GM19238 (cell line): ENCODE measurements around the gene SOX6.

Source experiments
- DNase-seq: peaks from one replicate; pipeline ENCODE4 v3.0.0; 2011; ENCODE audit warnings: low spot score; ENCODE audit not compliant: insufficient read length

SOX6 gene

DNA sequence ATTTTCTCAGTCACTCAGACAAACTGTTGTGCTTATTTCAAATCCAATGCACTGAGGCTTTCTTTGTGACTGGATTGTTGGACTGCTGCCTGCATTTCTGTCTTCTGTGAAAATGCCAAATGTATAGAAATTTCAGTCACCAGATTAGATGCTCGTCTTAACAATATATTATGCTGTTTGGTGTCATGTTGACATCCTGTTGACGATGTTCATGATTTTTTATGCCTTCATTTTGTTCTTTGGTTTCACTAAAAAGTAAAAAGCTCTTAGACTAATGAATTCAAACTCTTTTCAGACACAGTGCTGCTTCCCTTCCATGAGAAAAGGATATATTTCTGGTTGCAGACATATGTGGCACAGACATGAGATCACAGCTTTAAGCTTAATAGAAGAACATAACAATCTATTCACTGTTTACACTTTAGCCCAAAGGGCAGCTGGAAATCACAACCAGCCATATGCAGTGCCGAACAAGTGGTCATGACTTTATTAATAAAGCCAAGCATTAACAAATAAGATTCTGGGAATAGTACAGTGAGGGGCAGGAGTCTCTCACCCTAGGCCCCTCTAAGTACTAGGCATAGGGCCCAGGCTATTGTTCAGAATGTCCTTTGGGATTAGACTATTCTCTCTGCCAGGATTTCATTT is 9.4 kb upstream of the SOX6 start:
- no peak for DNase-seq

DNA sequence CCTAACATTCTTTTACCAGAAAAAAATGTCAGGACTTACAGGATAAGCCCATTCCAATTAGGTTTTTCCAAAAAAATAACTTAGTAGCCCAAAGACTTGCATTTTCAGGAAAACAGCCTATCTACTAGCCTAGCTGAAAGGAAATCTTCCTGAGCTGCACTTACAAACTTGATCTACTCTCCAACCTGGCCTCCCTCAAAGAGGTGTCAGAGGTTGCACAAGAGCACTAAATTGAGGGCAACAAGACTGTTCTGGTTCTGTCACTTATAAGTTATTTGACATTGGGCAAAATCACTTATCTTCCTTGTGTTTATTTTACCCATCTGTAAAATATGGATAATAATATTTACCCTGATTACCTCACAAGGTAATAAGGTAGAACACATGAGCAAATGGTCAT is 7.9 kb upstream of the SOX6 start:
- DNase-seq, result no peak

DNA sequence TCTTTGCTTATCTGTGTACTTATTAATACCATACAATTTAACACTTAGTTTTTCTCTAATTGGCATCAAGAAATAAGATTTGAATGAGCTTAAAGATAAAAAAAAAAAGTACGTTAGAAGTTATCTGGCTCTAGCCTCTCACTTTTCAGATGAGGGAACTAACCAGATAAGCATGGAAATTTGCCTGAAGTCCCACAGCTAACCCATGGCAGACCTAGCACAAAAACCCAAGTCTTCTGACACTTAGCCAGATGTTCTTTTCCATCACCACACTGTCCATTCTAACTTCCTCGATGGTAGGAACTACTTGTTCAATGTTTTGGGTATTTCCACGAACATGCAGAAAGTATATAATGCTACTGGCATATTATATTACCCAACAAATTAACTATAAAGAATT is 7.4 kb upstream of the SOX6 start:
- no peak for DNase-seq

DNA sequence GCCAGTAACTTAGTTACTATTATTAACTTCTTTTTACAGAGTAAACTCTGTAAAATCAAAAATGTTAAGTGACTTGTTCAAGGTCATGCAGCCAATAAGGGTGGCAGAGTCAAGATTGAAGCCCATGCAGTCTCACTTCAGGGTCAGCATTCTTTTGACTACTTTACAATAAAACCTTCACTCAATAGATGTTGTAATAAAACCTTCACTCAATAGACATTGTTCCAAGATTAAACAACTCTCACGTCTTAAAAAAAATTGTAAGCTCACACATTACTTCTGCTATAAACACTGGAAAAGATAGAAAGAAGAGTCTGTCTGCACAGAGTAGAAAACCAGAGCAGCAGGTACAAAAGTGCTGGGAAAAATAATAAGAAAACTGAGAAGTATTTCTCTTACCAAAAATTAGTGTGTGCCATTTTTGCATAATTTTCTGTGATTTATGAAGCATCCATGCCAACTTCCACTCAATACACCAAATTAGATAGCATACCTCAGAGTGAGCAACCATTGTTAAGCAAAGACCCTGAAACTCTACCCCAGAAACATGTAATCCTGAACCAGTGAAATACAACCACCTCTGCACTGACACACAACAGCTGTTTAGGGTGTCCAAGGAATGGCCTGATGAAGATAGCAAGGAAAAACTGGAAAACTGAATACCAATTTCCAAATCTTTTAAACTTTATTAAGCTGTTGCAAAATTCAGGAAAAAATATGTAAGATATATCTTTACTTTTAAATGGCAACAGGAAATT is 4.9 kb upstream of the SOX6 start:
- no peak for DNase-seq

DNA sequence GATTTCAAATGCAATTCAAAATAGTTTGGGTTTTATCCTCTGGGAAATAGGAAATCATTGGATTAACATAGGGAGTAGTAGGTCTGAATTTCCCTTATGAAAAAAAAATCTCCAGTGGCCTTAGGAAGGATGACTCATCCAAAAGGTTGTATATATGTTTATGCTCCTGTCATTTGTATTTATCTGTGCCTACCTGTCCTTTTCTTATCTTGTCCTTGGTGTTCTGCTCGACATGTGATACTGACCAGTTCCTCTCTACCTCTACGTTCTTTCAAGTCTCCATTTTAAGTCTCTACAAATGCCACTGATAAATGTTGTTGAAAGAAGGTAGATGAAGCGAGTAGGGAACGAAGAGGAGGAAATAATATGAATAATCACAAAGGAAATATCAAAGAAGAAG is 3.0 kb upstream of the SOX6 start:
- no peak for DNase-seq

DNA sequence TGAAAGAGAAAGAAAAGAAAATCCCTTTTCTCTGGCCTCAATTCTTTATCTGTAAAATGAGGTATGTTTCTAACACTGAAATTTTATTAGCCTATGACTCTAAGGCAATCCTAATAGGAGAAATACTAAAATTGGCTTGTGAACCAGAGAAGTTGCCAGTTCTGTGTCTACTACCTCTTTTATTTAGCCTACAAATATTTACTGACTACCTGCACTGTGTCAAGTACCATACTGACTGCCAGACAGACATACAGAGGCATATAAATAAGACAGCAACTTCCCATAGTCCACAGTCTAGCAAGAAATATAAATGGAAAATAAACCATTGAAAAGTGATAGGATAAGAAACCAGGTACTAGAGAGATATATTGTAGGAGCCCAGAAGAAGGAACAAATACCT is 2.4 kb upstream of the SOX6 start:
- no peak for DNase-seq

DNA sequence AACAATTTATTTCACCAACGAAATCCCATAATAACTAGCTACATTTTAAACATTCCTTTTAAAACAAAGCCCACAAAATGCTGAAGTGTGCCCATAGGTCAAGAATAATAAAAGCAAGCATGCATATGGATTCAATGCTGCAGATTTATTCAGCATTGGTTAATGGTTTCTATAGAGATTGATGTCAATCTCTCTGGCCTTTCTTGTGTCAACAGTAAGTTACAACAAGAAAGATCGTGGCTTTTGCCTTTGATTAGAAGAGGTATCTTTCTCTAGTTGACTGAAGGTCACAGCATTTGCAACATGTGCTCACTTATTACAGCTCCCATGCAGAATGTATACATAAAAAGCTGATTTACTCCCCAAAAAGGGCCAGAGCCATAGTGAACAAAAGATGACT is 1.4 kb upstream of the SOX6 start:
- DNase-seq, result no peak

DNA sequence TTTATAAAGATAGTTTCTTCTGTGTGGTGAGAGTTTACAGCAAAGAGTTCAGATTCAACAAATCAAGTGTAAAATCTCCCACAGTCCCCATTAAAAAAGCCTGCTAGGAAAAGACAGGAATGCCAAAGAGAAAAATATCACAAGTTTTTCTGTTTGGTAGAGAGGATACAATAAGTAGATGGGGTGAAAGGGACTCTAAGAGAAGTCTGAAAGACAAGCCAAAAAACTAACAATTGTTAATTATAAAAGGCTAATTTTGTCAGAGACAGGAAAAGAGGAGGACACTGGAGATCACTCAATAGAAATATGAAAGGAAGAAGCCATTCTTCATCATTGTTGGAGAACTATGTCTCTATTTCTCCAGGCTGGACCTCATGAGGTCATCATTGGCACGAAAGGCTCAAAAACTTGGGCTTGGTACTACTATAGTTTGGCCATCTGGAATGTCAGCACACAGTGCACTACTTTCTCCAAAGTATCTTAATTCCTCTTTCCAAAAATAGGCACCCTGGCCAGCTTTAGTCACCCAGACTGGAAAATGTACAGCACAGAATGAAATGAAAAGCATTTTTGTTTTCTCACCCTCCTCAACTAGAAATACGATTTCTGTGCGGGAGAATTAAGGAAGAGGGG is 531 bp upstream of the SOX6 start:
- no peak for DNase-seq

DNA sequence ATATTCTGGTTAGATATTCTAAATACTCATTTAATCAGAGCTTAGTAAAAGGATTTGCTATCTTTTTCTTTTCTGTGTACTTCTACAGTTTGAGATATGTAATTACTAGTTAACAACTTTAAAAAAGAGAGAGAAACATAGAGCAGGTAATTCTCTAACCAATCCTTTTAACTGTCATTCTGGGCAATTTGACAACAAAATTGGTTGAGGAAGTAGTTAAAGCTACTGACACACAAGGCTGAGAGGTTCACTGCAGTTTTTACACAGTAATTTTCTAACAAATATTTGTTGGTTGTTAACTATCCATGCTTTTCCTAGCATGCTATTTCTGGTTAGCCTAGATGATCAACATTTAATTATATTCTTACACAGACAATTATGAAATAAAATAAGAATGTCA is 3.6 kb downstream of the SOX6 start:
- DNase-seq, result no peak

DNA sequence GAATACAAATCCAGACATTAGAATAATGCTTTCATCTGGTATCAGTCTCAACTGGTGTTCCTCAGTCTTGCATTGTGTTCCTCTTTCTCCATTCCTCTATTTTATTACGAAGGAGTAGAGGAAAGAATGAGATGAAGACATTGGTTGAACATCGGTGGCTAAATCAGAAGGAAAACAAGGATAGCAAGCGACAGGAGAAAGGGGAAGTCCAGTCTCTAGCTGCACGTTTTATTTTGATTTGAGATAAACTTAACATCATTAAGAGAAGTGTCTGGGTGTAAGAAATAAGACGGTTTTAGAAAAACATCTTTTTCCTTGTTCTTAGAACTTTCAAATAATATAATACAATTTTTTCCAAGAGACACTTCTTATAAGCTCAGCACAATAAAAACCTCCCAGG is 6.2 kb downstream of the SOX6 start:
- DNase-seq, result no peak

DNA sequence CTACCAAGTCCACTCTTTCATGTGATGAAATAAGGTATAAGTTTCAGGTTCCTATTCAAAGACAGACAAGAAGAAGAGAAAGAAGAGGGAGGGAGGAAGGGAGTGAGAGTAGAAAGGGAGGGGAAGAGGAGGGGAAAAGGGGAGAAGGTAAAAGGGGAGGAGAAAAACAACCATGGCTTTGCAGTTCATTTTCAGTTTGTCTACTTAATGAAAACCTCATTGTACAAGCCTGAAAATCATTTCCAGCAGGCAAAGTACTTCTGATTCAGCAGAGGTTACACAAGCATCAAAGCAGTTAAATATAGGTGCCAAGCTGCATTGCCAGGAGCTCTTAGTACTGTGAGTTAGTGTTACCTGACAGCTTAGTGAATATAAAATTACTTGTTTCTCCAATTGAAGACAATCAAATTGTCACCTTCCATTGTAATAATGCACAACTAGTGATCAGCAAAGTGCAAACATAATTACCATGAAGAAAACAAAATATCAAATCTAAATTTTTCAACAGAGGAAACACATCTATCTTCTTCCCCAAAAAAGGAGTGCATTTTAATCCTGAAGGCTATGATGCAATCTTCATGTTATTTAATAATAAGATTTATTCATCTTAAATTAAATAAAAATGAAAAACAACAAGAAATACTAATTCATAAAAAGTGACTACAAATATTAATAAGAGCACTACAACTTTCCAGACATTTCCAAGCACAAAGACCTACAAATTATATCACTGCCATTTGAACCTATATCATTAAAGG is 8.2 kb downstream of the SOX6 start:
- no peak for DNase-seq

DNA sequence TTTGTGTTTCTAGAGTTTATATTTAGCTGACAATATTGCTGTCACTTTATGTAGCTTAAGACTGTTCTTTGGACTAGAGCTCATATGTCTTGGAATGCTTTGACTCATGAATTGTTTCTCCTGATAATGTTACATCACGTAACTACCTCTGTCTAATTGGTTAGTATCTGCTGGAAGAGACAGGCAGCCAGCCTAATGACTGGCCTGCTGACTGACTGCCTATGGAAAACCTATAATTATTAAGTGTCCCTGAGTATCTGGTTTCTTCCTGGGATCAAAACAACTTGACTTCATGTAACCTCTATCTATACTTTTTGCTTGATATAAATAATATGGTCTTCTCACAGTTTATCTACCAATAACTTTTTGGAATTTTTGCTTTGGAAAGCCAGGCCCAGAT is 9.4 kb downstream of the SOX6 start:
- DNase-seq, result no peak

DNA sequence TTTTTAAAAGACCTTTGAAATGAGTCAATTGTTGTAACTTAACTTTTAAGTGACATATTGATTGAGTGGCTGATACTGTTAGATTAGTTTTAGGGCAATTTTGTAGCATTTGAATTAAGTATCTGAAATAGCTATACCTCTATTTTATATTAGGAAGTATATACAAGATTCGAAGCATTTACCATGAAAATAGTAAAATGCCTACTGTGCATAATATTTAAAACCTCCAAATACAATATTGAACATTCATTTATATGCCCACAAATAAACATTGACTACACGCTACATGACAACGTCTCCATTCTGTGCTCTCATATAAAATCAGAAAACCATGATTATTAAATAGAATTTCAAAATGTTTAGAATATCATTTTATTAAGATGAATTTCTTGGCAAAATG is 14.5 kb downstream of the SOX6 start:
- no peak for DNase-seq

DNA sequence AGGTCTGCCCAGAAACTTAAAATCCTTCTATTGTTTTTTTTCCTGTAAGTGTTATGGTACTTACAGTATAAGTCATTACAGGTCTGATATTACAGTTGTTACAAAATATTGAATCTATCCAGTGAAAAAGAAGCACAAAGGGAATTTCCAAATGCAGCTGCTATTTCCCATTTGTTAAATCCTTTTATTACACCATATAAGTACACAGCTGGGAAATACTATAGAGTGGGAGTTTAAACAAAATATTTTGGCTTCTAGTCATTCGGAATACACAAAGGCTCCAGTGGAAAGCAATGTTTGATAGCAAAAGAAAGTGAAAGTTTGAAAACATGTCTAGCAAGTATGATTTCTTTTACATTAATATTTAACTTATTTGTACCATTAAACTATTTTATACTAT is 18.0 kb downstream of the SOX6 start:
- no peak for DNase-seq

DNA sequence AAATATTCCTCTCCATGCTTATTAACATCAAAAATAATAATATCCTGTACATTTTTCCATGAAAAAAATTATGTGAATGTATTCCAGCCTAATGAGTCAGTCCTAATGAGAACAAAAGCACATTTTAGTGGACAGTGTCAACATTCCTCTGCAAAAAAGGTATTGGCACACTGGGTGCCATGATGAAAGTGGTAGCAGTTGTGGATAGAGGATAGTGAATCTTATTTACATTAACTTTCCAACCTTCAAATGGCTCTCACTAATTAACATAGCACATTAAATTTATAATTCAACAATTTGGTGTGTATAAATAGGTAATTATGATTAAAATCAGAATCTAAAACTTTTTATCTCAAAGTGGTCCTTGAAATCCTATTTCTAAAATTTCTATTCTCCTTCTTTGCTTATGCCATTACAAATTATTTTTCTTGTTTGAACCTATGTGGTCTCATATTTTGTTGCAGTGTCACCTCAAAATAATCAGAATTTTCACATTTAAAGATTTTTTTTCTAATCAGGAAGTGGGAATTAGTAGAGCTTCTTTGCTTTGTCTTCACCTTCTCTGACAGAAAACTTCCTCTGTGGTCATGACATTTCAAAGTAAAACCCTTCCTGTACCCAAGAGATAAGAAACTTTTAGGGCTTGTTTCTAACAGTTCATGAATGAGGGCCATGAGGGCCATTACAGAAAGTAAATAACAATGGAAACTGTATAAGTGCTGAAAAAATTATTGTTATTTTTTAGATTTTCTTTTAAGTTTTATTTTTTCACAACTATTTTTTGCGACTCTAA is 18.7 kb downstream of the SOX6 start:
- DNase-seq, result no peak

DNA sequence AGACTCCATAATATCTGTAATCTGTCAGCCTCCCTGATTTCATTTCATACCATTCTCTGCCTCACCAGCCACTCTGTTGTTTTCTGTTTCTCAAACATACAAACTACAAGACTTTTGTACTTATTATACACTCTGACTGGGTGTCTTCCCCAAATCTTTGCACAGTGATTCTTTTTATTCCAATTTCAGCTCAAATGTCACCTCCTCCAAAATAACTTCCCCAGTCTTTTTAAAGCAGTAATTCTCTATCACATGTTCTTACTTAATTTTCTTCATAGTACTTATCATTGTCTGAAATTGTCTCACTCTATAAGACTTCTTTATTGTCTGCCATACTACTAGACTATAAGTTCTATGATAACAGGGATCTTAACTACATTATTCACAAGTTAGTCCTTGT is 19.6 kb downstream of the SOX6 start:
- DNase-seq, result no peak

DNA sequence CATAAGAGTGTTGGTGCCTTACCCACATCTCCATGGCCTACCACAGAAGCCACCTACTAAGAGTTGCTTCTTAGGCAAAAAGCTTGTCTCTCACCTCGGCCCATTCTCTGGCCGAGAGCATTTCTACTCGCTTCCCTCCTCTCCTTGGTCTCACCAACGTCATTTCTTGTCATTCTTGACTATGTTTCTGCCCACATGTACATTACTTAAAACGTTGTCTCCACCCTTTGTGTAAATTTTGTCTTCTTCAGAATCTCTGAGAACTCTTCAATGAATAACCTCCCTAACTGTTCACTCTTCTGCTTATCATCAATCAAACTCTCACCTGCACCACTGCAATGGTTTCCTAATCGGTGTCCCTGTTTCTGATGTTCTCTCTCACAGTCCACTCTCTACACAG is 20.1 kb downstream of the SOX6 start:
- DNase-seq, result no peak

DNA sequence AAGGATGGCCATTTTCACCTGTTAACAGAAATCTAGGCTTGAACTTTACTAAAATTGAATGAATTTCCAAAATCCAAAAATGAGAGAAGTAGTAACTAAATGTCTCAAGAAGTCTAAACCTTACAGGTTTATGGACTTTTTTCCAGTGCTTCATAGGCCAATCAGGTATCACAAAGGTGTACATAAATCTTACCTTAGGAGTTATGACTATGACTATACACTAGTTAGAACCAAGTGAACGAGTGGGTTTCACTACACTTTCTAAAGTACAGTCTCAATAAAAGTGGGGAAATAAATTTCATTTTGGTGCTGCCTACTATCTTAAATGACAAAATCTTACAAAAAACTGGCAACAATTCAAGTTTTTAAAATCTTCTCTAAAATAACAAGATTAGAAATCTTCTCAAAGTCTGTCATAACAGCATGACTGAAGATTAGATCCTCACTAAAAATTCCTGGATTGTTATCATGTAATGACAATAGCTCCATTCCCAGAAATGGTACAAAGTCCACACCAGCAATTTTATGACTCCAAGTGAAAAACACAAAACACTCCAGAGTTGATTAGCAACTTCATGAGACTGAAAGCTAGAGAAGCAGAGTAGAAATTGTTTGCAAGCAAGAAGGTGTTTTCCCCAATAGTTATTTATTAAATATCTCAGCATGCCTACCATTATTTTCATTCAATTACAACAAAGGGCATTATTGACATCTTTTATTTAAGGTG is 20.9 kb downstream of the SOX6 start:
- no peak for DNase-seq

DNA sequence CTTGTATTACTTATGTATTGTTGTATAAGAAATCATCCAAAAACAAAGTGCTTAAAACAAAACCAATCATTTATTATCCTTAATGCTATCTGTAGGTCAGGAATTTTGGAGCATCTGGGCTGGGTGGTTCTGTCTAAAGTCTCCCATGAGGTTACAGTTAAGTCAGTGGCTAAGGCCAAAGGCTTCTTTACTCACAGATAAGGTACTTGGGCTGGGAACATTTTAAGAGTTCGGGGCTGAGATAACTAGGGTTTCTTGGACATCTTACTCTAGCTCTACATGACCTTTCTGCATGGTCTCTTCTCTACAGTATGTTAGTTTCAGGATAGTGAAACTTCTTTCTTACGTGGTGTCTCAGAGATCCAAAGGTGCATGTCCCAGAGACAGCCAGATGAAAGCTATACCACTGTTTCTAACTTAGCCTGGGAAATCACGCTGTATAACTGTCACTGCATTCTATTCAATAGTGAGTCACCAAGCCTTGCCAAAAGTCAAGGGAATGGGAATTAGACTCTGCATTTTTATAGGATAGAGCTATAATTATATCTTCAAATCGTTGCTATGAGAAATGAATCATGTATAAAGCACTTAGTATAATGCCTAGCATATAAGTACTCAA is 29.6 kb downstream of the SOX6 start:
- no peak for DNase-seq

DNA sequence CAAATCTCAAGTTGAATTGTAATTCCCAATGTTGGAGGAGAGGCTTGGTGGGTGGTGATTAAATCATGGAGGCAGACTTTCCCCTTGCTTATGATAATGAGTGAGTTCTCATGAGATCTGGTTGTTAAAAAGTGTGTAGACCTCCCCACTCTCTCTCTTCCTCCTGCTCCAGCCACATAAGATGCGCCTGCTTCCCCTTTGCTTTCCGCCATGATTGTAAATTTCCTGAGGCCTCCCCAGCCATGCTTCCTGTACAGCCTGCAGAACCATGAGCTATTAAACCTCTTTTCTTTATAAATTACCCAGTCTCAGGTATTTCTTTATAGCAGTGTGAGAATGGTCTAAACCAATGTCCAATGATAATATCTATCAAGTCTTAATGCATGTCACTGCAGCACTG is 34.2 kb downstream of the SOX6 start:
- DNase-seq, result no peak
